HepG2 (cell line): ENCODE data around the gene FLOT2. TPM values are rescaled to one million over a fixed set of nuclear protein-coding genes. Genes with fewer than 3 reads are reported as not detected.

Experiments
- DMAP1 ChIP-seq: IDR thresholded peaks from 2 replicates; pipeline ENCODE4 v1.6.1; 2016
- KAT8 ChIP-seq: IDR thresholded peaks from 2 replicates; pipeline ENCODE4 v1.6.1; 2016; ENCODE audit warnings: missing genetic modification reagents, missing compliant biosample characterization
- LCORL ChIP-seq, 2 experiments: fragments of 450-650 bp in 1 of 2; sonication (generic) in 1 of 2; formaldehyde crosslinking in 1 of 2; IDR thresholded peaks; 2 replicates each; pipeline versions ENCODE4 v1.5.0 to v1.6.1; 2017 to 2020; ENCODE audit warnings: antibody characterized with exemption in 1 of 2, missing genetic modification reagents in 1 of 2
- MAZ ChIP-seq, 2 experiments: sonication (generic) in 1 of 2; formaldehyde crosslinking in 1 of 2; IDR thresholded peaks; 2 replicates each; pipeline versions ENCODE4 v1.5.0 to v1.6.1; 2012 to 2020; ENCODE audit warnings: low read depth in 2 of 2, mild to moderate bottlenecking in 2 of 2, borderline replicate concordance in 1 of 2, improper control_type of control experiment in 1 of 2, low read length in 1 of 2, missing genetic modification reagents in 1 of 2, moderate library complexity in 1 of 2
- NFKB2 ChIP-seq: sonication (generic); formaldehyde crosslinking; IDR thresholded peaks from 2 replicates; pipeline ENCODE4 v1.4.0; 2020; ENCODE audit warnings: missing genetic modification reagents, borderline replicate concordance
- NRL ChIP-seq: sonication (generic); formaldehyde crosslinking; IDR thresholded peaks from 2 replicates; pipeline ENCODE4 v1.5.0; 2020; ENCODE audit warnings: missing genetic modification reagents, mild to moderate bottlenecking, moderate library complexity, borderline replicate concordance
- PRPF4 ChIP-seq: fragments of 200-400 bp; formaldehyde crosslinking; IDR thresholded peaks from 2 replicates; pipeline ENCODE4 v1.6.1; 2016; ENCODE audit warnings: low read length, low read depth; ENCODE audit not compliant: poor library complexity, severe bottlenecking
- RXRA ChIP-seq: sonication (generic); formaldehyde crosslinking; IDR thresholded peaks from 2 replicates; pipeline ENCODE4 v1.5.1; 2020; ENCODE audit warnings: missing genetic modification reagents
- SOX5 ChIP-seq: IDR thresholded peaks from 2 replicates; pipeline ENCODE4 v1.6.1; 2016; ENCODE audit warnings: borderline replicate concordance
- ZBTB37 ChIP-seq: sonication (generic); formaldehyde crosslinking; IDR thresholded peaks from 2 replicates; pipeline ENCODE4 v1.4.0; 2020; ENCODE audit warnings: mild to moderate bottlenecking, missing genetic modification reagents
- ZNF263 ChIP-seq: sonication (generic); formaldehyde crosslinking; IDR thresholded peaks from 2 replicates; pipeline ENCODE4 v1.4.0; 2020; ENCODE audit warnings: missing genetic modification reagents
- ZNF572 ChIP-seq: sonication (generic); formaldehyde crosslinking; IDR thresholded peaks from 2 replicates; pipeline ENCODE4 v1.5.1; 2020; ENCODE audit warnings: mild to moderate bottlenecking, missing genetic modification reagents
- ZNF839 ChIP-seq: sonication (generic); formaldehyde crosslinking; IDR thresholded peaks from 2 replicates; pipeline ENCODE4 v1.4.0; 2020; ENCODE audit warnings: missing genetic modification reagents, mild to moderate bottlenecking, borderline replicate concordance
- polyA plus RNA-seq, 8 experiments: library from polyadenylated mRNA; depleted of rRNA in 3 of 8; stranded (reverse) in 7 of 8; unstranded in 1 of 8; fragments of >200 nt; fragmentation: Illumina TruSeq in 4 of 8; extraction: Trizol in 4 of 8; gene quantifications; 2 replicates each; pipeline versions ENCODE4 v1.2.1 to v1.2.3, GENCODE V29; 2011 to 2016; ENCODE audit warnings: low read depth in 4 of 8, missing spikeins in 1 of 8, mixed read lengths in 1 of 8; ENCODE audit not compliant: insufficient read depth in 1 of 8
- total RNA-seq, 5 experiments: library from RNA; depleted of rRNA; stranded (reverse); fragments of >200 nt; fragmentation: Illumina TruSeq; extraction: Trizol; gene quantifications; 2 replicates each; pipeline ENCODE4 v1.2.3, GENCODE V29; 2016; ENCODE audit warnings: low read depth in 1 of 5
- TF ChIP-seq, protein P1 (sequence below): sonication (generic); formaldehyde crosslinking; IDR thresholded peaks from 2 replicates; pipeline ENCODE4 v1.4.0; 2020; ENCODE audit warnings: missing genetic modification reagents
- TF ChIP-seq, protein P2 (sequence below): sonication (generic); formaldehyde crosslinking; IDR thresholded peaks from 2 replicates; pipeline ENCODE4 v1.5.0; 2020; ENCODE audit warnings: mild to moderate bottlenecking, missing genetic modification reagents
- TF ChIP-seq, protein P3 (sequence below): sonication (generic); formaldehyde crosslinking; IDR thresholded peaks from 2 replicates; pipeline ENCODE4 v1.4.0; 2020; ENCODE audit warnings: missing genetic modification reagents

The FLOT2 gene
- total and polyA plus RNA-seq, 2 of the 13 experiments (the other 11 are each of a cell fraction or from before 2014, with no cell fraction given) = 54.3 to 54.5 TPM

DNA sequence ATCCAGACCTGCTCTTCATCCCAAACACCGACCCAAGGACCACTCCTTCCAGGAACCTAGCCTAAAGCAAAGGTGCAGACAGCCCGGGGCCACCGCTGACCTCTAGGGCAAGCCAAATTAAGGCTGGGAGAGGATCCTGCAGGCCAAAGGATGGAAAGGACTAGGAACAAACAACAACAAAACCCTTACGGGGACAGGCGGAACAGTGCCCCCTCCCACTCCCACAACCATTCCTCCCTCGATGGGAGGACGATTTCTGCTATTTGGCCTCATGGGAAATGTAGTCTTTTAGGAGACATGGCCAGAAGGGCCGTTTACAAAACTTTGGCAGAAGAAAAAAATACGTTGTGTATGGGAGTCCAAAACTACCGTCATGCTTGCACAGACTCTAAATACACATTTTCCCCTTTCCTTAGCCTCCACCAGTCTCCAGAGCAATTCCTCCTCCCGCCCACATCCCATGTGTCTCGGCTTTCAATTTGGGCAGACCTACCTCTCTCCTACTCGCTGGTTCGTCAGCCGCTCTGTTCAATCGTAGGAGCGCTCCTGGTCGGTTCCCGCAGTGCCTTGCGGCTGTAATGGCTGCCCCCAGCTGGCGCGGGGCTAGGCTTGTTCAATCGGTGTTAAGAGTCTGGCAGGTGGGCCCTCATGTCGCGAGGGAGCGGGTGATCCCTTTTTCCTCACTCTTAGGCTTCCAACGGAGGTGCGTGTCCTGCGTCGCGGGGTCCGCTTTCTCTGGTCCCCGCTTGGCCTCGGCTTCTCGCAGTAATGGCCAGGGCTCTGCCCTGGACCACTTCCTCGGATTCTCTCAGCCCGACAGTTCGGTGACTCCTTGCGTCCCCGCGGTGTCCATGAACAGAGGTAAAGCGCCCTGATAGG, 42.8 kb downstream of the FLOT2 start, which contains the start of gene ERAL1 (continued):
- TF ChIP-seq, protein P1, sequence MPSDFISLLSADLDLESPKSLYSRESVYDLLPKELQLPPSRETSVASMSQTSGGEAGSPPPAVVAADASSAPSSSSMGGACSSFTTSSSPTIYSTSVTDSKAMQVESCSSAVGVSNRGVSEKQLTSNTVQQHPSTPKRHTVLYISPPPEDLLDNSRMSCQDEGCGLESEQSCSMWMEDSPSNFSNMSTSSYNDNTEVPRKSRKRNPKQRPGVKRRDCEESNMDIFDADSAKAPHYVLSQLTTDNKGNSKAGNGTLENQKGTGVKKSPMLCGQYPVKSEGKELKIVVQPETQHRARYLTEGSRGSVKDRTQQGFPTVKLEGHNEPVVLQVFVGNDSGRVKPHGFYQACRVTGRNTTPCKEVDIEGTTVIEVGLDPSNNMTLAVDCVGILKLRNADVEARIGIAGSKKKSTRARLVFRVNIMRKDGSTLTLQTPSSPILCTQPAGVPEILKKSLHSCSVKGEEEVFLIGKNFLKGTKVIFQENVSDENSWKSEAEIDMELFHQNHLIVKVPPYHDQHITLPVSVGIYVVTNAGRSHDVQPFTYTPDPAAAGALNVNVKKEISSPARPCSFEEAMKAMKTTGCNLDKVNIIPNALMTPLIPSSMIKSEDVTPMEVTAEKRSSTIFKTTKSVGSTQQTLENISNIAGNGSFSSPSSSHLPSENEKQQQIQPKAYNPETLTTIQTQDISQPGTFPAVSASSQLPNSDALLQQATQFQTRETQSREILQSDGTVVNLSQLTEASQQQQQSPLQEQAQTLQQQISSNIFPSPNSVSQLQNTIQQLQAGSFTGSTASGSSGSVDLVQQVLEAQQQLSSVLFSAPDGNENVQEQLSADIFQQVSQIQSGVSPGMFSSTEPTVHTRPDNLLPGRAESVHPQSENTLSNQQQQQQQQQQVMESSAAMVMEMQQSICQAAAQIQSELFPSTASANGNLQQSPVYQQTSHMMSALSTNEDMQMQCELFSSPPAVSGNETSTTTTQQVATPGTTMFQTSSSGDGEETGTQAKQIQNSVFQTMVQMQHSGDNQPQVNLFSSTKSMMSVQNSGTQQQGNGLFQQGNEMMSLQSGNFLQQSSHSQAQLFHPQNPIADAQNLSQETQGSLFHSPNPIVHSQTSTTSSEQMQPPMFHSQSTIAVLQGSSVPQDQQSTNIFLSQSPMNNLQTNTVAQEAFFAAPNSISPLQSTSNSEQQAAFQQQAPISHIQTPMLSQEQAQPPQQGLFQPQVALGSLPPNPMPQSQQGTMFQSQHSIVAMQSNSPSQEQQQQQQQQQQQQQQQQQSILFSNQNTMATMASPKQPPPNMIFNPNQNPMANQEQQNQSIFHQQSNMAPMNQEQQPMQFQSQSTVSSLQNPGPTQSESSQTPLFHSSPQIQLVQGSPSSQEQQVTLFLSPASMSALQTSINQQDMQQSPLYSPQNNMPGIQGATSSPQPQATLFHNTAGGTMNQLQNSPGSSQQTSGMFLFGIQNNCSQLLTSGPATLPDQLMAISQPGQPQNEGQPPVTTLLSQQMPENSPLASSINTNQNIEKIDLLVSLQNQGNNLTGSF (CRISPR knock-in tag) = peak; percentile 53; the same call in 1 of the 2 replicates
- no peak for TF ChIP-seq PRPF4
- TF ChIP-seq, protein P2, sequence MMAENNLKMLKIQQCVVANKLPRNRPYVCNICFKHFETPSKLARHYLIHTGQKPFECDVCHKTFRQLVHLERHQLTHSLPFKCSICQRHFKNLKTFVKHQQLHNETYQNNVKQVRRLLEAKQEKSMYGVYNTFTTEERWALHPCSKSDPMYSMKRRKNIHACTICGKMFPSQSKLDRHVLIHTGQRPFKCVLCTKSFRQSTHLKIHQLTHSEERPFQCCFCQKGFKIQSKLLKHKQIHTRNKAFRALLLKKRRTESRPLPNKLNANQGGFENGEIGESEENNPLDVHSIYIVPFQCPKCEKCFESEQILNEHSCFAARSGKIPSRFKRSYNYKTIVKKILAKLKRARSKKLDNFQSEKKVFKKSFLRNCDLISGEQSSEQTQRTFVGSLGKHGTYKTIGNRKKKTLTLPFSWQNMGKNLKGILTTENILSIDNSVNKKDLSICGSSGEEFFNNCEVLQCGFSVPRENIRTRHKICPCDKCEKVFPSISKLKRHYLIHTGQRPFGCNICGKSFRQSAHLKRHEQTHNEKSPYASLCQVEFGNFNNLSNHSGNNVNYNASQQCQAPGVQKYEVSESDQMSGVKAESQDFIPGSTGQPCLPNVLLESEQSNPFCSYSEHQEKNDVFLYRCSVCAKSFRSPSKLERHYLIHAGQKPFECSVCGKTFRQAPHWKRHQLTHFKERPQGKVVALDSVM (CRISPR knock-in tag) = peak; percentile 68
- no peak for TF ChIP-seq LCORL (IDR thresholded peaks at IDR 0.05)
- TF ChIP-seq LCORL (CRISPR knock-in tag; IDR thresholded peaks at IDR 0.05) = peak; percentile 49
- TF ChIP-seq ZNF572 (CRISPR knock-in tag) = peak; percentile 54; the same call in 1 of the 2 replicates
- TF ChIP-seq SOX5 (CRISPR knock-in tag) = peak; percentile 10; the same call in 1 of the 2 replicates
- TF ChIP-seq KAT8 (CRISPR knock-in tag) = peak; percentile 97
- peak; percentile 85 for TF ChIP-seq NRL
- TF ChIP-seq ZBTB37 = no peak
- peak; percentile 86 for TF ChIP-seq NFKB2 (CRISPR knock-in tag)
- peak; percentile 87 for TF ChIP-seq DMAP1 (CRISPR knock-in tag)
- TF ChIP-seq RXRA (CRISPR knock-in tag) = peak; percentile 29; the same call in 1 of the 2 replicates
- peak; percentile 38; the same call in 1 of the 2 replicates for TF ChIP-seq ZNF263 (CRISPR knock-in tag)
- TF ChIP-seq ZNF839 (CRISPR knock-in tag) = peak; percentile 91; the same call in 1 of the 2 replicates
- TF ChIP-seq, protein P3, sequence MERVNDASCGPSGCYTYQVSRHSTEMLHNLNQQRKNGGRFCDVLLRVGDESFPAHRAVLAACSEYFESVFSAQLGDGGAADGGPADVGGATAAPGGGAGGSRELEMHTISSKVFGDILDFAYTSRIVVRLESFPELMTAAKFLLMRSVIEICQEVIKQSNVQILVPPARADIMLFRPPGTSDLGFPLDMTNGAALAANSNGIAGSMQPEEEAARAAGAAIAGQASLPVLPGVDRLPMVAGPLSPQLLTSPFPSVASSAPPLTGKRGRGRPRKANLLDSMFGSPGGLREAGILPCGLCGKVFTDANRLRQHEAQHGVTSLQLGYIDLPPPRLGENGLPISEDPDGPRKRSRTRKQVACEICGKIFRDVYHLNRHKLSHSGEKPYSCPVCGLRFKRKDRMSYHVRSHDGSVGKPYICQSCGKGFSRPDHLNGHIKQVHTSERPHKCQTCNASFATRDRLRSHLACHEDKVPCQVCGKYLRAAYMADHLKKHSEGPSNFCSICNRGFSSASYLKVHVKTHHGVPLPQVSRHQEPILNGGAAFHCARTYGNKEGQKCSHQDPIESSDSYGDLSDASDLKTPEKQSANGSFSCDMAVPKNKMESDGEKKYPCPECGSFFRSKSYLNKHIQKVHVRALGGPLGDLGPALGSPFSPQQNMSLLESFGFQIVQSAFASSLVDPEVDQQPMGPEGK (CRISPR knock-in tag) = peak; percentile 95
- TF ChIP-seq MAZ (IDR thresholded peaks at IDR 0.05; ENCODE audit: borderline replicate concordance, low read depth, low read length) = 0 out of 2 replicates have a peak, but pooled peaks have one; percentile 24
- peak; percentile 73 for TF ChIP-seq MAZ (CRISPR knock-in tag; IDR thresholded peaks at IDR 0.05; ENCODE audit: low read depth)
